GM21515 (cell line): ENCODE measurements around the gene SARDH.

Experiments
- ATAC-seq: cut with Tn5 transposase; IDR thresholded peaks from one replicate; pipeline ENCODE4 v1.9.1; 2021; ENCODE audit not compliant: unreplicated experiment

Gene SARDH

DNA sequence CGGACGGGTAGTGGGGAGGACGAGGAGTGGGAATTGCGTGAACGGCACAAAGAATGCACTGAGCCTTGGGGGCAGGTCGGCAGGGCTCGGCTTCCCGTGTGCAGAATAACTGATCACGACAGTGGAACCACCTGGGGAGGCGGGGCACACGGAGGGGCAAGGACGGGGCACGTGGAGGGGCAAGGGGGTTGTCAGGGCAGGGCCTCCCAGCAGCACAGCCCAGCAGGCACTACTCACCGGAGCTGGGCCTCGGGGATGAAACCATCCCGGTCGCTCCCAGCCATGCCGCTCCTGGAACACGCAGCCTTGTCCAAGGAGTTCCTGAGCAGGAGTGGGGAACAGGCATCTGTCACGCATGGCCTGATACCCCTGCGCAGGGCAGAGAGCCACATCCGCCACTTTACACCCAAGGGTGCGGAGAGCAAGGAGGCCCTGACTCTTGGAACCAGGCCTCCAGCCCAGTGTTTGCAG is 33.4 kb downstream of the SARDH start:
- no peak for ATAC-seq

DNA sequence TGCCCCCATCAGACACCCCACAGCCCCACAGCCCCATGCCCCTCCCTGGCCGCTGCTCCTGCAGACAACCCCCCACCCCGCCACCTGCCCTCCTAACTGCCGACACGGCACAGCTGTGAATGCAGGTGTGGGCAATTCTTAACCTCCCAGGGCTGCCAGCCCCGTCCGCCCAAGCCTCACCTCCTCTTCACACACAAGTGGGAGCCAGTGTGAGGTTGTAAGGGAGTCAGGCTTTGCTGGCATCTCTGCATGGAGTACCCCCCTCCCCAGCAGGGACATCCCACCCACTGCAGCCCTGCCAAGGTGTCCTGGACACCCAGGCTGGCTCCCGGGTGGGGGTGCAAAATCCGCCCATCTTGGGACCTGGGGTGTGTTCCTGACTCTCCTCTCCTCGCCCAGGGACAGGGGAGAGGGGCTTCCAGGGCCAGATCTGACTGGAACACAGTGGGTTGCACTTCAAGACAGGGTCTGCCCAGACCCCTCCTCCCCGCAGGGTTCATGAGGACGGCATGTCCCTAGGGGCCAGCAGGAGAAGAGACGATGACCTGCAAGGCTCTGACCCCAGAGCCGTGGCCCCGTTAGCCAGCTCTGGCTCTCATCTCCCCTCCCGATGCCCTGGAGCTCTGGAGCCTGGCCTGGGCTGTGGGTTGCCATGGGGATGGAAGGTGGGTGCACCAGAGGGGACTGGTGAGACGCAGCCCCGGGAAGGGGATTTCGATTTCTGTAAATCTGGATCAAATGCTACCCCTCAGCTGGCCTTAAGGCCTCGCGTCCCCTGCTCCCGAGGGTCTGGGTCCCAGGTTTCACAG is 34.4 kb downstream of the SARDH start:
- no peak for ATAC-seq

DNA sequence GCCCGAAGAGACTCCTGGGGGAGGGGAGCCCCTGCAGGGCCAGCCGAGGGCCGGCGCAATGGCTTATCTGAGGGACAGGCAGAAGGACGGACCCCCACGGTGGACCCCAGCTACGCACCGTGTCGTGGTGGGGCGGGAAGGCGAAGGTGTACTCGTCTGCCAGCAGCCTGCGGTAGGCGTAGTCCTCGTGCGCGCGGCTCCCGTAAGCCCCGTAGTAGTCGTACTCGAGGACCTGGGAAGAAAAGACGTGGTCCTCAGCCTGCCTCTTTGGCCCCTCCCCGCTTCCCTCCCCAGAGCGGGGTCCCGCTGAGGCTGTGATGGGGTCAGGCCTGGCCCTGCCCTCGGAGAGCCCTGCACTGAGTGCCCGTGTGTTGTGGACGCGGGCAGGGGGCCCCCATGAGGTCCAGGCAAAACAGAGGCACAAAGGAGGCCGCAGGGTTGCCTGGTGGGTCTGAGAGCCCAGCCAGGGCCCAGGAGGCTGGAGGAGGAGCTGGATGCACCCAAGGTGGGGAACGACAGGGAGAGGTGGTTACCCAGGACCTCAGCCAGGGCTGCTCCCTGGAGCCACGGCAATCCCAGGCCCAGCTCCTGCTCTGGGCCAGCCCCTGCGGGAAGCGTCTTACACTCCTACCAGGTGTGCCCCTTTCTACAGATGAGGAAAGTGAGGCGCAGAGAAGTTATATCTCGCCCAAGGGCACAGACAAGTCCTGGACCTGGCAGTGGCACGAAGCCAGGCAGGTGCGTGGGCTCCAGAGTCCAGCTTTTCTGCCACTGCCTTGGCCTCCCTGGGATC is 35.2 kb downstream of the SARDH start:
- ATAC-seq = no peak

DNA sequence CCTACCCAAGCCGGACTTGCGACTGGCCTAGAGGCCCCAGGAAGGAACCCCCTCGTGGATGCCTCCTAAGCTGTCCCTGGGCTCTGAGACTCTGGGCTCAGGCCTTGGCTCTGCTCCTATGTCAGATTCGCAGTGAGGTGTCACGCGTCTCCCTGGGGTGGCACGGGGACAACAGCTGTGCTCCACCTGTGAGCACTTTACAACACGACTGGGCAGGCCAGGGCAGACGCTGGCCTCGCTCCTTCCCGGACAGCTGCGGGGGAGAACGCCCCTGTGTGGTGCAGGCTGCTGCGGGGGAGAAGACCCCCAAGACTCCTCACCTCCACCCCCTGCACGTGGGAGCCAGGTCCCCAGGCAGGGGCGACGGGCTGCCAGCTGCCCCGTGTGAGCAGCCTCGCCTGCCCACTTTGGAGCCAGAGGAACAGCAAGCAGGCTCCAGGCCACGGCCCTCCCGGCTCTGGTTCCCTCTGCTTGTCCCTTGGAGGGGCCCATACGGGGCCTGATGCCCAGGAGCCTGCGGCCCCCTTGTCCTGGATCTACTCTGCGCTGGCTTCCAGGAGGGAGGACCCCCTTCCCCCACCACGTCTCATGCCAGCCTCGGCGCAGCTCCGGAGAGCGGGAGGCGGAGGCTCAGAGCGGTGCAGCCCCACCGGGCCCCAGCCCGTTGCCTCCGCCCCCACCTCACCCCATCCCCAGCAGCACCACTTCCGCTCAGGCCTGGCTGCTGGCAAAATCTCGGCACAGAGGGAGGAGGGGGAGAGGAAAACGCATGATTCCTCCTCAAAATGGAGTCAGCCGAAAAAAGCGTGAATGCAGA is 36.0 kb downstream of the SARDH start:
- ATAC-seq = no peak

DNA sequence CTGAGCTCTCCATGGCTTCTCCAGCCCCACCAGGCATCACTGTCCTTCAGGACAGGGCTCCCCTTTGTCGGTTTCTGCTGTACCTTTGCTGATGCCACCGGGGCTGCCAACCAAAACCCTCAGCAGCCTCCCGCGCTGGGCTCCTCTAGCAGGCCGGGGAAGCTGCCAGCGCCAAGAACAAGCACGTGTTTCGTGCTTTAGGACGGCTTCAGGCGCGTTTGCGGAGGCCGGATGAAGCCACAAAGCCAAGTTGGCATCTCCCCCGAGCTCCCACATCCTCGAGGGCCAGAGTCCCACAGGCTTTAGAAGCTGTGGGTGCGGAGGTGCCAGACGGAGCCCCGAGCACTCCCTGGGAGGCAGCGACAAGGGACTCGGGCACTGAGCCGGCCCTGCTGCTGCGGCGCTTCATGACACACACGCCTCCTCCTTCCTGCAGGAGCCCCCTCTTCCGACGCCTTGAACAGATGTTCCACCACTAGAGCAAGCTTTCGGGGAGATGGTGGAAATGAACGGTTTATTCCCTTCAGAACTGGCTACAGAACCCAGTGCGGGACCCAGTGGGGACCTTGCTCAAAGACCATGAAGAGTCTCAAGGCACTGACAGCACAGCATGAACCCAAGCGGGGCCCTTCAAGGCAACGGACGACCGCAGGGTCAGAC is 36.7 kb downstream of the SARDH start:
- no peak for ATAC-seq

DNA sequence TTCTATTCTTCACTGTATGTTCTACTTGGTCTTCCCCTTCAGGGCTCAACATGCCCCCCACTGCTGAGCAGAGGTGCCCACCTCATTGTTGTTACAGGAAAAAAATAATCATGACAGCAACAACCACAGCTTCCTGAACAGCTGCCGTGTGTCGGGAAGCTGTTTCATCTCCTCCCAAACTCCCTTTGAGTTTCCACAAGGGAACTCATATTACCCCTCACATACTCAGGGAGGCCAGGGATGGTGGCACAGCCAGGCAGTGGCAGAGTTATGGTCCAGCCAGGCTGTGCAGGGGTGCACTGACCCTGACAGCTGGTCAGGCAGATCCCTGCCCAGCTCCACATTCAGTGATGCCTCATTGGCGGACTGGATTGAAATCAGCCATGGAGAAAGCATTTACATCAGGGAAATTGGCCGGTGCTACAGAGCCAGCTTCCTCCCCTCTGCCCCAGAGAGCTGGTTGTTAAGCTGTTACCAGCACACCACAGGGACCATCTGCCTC is 37.3 kb downstream of the SARDH start:
- no peak for ATAC-seq

DNA sequence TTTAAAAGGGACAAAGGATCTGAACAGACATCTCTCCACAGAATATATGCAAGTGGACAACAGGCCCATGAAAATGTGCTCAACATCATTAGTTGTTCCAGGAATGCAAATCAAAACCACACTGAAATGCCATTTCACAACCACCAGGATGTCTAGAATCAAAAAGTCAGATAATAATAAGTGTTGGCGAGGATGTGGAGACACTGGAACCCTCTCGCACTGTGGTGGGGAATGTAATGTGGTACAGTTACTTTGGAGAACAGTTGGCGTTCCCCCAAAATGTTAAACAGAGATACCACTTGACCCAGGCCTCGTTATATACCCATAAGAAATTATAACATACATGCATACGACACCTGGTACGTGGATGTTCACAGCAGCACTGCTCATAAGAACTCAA is 38.6 kb downstream of the SARDH start:
- no peak for ATAC-seq

DNA sequence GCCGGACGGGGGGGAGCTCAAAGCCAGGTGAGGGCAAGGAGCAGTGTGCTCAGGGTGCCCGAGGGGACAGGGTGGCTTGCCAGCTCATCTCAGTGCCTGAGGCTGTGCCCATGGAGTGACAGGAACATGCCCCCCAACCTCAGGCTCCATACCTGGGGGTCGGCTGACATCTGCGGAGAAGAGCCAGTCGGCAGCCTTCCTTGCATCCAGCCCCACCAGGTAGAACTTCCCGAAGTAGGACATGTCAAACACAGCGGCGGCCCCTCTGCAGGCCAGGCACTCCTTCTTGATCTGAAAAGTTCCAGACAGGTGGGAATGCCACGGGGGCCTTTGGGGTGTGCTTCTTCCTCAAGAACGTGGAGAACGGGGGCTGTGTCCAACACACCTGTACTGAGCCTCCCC is 42.1 kb downstream of the SARDH start:
- ATAC-seq = no peak

DNA sequence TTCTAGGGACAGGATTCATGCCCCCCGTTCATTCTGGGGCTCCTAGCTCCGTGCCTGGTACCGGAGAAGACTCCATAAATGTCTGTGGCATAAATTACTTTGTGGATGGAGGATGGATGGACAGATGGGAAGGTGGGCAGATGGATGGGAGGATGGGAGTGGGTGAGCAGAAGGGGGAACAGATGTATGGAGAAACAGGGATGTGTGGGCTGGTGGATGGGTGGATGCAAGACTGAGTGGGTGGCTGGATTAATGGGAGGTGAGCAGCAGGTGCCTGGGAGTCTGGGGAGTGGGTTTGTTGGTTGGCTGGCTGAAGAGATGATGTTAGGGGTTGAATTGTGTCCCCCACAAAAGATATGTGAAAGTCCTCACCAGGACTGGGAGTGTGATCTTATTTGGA is 43.5 kb downstream of the SARDH start:
- no peak for ATAC-seq

DNA sequence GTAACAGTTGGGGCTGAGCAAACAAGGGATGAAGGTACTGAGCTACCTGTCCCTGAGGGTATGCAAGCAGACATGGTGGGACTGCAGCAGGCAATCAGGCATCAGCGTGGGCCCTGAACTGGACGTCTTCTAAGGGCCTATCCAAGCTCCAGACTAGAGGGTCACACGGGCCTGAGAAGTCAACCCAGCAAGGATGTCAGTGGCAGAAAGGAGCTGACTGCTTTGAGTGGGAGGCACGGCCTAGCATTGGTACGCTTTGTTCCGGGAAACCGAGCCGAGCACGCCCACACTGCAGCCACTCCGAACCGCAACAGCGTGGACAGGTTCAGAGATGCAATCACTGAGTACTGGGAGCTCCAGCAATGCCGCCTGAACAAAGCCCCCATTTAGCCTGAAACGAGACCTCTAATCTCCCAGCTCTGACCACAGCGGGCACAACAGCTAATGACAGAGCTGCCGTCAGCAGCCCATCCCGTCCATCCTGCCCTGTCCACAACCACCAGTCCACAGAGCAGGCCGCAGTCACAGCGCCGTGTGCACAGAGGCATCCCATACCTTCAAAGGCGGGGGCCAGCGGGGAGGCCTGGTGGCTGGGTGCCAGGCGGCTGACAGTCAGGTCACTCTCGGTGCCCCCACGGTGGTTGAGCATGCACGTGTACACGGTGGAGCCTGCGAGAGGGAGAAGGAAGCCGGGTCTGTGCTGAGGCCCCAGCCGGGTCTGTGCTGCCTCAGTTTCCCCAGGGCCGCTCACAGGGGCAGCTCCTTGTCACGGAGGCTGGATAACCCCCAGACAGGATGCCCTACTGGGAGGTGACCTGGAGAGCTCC is 44.2 kb downstream of the SARDH start:
- ATAC-seq = no peak

DNA sequence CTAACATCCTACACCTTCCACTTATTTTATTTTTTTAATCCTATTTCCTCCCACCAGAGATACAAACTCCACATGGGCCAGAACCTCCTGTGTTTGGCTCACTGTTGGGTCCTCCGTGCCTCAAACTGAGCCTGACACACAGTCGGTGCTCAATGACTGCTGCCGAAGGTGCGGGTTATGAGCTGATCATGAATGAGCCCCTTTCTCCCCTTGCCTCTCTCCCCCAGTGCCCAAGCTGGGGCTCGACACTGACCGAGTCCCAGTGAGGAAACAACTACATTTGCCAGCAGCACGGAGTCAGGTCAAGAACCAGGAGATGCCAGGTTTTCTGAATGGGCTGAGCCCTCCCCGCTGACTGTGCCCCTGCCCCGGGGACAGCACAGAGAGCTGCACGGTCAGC is 45.0 kb downstream of the SARDH start:
- ATAC-seq = no peak

DNA sequence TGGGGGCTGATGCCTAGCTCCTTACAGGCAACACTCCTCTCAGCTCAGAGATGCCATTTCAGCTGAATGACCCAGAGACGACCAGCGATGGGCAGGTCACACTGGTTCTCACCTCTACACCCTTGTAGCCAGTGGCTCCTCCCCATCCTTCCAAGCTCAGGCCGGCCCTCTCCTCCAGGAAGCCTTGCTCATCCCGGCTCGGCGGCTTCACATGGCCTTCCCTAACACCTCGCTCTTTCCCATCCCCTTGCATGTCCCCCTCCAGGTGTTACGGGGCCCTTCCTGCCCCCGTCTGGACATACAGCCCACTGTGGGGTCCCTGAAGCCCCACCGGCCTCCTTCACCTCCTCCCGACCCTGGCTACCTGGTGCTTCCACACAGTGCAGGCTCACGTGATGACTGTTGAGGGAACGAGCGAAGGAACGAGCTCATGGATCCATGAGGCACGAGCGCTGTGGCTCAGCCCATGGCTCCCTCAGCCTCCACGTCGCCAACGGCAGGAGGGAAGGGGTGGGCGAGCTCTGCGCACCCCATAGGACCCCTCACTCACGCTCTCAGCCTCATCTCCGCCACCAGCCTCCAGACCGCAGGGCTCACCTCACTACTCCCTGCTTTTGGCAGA is 45.7 kb downstream of the SARDH start:
- ATAC-seq = no peak

DNA sequence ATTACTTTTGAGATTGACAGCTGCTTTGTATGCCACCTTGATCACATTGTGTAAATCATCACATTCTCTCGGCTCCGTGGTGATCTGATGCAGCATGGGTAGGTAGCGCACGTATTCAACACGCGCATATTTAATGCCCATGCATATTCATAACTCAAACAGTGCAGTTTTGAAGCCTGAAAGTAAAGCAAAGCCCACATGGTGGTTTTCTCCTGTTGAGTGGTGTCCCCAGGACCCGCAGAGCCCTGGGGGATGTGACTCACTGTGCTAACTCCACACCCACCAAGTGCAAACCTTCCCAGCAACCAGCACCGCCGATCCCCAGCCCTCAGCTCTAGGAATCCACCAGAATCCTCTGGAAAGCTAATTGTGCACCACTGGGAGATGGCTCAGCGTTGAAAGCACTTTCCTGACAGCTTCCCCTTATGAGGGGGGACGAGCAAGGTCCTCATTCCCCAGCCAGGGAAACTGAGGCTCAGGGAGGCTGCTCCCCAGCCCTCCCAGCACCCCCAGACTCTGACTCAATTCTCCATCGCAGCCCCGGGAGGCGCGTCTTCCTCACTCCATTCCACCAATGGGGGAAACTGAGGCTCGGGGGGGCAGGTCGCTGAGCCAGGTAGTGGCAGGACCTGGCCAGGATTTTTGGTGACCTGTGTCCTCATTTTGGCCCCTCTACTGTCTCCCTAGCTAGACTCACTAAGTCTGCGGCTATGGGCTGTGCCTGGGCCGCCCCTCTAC is 46.4 kb downstream of the SARDH start:
- ATAC-seq = no peak

DNA sequence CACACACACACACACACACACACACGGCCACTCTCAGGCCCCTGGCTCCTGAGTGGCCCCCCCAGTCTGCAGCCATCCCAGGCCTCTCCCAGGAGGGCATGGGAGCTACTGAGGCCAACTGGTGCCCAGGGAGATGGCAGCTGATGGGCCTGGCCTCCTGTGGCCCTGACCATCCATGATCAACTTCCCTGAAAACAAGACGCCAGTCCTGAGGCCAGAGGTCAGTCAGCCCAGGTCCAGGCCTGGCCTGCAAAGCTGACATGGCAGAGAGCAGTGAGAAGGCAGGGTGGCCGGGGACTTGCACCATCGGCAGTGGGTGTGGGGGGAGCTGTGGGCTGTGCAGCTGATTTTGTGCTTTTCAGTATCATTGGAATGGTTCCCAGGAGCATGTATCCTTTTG is 47.0 kb downstream of the SARDH start:
- no peak for ATAC-seq

DNA sequence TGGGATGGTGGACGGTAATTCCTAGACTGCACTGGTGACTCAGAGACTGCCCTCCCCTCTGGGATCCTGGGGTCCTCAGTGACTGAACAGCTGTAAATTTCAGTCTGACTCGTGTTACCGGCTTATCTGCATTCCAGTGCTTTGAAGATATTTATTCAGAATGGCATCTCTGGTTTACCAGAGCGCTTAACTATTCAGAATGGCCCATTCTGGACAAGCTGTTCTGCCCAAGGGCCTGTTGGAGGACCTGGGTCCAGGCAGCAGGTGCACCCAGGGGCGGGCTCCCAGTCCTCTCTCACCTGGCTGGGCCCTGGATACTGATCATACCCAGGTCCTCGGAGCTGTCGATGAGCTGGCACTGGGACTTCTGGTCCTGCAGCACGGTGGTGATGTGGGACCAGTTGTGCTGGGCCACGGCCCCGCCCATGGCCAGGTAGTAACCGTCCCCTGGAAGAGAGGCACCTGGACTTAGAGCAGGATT is 48.0 kb downstream of the SARDH start:
- no peak for ATAC-seq

DNA sequence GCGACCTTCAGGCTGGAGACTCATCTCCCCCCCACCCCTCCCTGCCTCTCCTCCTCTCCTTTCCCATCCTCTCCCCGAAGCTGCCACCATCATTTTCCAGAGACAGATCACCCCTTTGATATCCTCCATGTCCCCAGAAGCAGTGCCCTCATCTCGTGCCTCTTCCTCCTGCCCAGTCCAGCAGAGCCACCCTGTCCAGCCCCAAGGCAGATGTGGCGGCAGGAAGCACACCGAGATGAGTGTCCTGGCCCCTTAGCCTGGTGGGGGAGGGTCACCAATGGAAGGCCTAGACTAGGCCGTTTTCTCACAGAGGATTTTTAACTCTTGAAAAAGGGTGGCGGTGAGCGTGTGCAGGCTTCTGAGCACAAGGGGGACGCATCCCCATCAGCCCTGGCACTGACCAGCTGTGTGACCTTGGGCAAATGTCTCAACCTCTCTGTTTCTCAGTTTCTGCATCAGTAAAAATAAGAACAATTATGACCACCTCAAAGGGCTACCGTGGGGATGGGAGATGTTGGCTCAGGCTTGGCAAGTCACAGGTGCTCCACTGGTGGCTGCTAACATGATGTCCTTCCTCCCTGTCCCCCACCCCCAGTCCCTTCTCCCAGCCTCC is 48.9 kb downstream of the SARDH start:
- ATAC-seq = no peak

DNA sequence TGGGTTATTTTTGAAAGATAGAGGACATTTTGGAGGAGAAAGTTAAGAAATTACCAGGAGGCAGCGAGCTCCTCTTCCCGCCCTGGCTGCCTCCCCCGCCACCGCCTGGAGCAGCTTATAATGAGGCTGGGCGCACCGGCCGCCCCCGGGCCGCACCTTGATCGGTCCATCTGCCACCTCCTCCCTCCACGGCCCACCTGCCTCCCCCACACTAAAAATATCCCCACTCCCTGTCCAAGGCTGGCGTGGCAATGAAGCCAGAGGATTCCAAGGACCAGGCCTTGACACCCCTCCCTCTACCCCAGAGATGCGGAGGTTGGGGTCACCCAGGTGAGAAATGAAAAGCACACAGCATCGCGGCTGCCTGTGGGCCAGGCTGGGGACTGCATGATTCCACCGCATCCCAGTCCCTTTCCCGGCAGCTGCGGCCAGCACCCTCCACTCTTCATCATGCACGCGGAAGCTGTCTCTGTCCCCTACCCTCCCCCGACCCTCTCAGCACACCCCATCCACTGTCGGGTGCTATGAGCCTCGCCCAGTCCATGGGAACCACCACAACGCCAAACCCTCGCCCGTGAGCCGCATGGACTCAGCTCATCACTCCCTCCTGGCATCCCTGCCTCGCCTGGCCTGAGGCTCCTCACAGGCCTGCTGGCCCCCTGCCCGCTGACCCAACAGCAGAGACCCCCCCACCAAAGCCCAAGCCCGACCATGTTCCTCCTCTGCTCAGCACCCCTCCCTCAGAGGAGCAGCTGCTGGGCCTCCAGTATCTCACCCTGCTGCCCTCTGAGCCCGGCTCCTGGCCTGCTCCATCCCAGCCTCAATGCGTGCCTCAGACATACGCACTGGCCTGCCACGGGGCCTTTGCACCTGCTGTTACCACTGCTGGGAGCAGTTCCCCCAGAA is 50.0 kb downstream of the SARDH start:
- ATAC-seq = no peak
